Gastrocnemius medialis (tissue), 4 donors: ENCODE data around the gene PACS1. TPM values are rescaled to one million over a fixed set of nuclear protein-coding genes. Genes with fewer than 3 reads are reported as not detected.
A peak's percentile ranks its signal among the peaks of the same experiment; 100 is the strongest.

Source experiments
- ATAC-seq, 2 donors: fragments of 150-250 bp; one replicate each; pipeline ENCODE4 v1.9.1; 2016
- DNase-seq, 2 donors: peaks; one replicate each; pipeline ENCODE4 v3.0.0-alpha.2; 2019
- H3K27ac ChIP-seq, 4 donors: fragments of 200-600 bp; sonication (generic); 1 replicate in 1 of 4; 2 replicates in 3 of 4; pipeline ENCODE4 v1.5.1; 2016 to 2018; ENCODE audit warnings: mild to moderate bottlenecking in 2 of 4, moderate library complexity in 1 of 4
- H3K27me3 ChIP-seq, 3 donors: fragments of 200-600 bp; sonication (generic) in 2 of 3; 1 replicate in 1 of 3; 2 replicates in 2 of 3; pipeline versions ENCODE4 v1.5.1 to v1.6.0; 2016 to 2019; ENCODE audit warnings: mild to moderate bottlenecking in 1 of 3, moderate library complexity in 1 of 3
- H3K36me3 ChIP-seq, 2 donors: fragments of 200-600 bp; sonication (generic) in 1 of 2; one replicate each; pipeline ENCODE4 v1.5.1; 2017 to 2018
- H3K4me1 ChIP-seq, 2 donors: fragments of 200-600 bp; sonication (generic) in 1 of 2; one replicate each; pipeline ENCODE4 v1.5.1; 2016 to 2017; ENCODE audit warnings: mild to moderate bottlenecking in 2 of 2
- H3K4me3 ChIP-seq, 4 donors: fragments of 200-600 bp; sonication (generic) in 3 of 4; 1 replicate in 1 of 4; 2 replicates in 3 of 4; pipeline ENCODE4 v1.5.1; 2016 to 2019; ENCODE audit warnings: mild to moderate bottlenecking in 2 of 4
- H3K9me3 ChIP-seq, 3 donors: fragments of 200-600 bp; sonication (generic) in 2 of 3; 1 replicate in 1 of 3; 2 replicates in 2 of 3; pipeline ENCODE4 v1.5.1; 2016 to 2019
- POLR2A ChIP-seq, 2 donors: fragments of 450-650 bp; IDR thresholded peaks; one replicate each; pipeline ENCODE4 v1.6.1; 2017; ENCODE audit warnings: antibody characterized with exemption in 2 of 2, mild to moderate bottlenecking in 2 of 2, moderate library complexity in 2 of 2
- in situ Hi-C, 4 donors: fragments of 200-750 bp; cut with MboI; loops; one replicate each; pipeline versions ENCODE4 v1.15.0 to v1.8.0; 2017; ENCODE audit warnings: low sequenced_read_pairs in 4 of 4
- intact Hi-C: fragments of 100-400 bp; cut with DNase I; formaldehyde crosslinking; loops from one replicate; pipeline ENCODE4 v1.15.1; 2023; ENCODE audit warnings: low total_unique reads
- total RNA-seq, 4 donors: library from RNA; depleted of rRNA; stranded (reverse); fragments of >200 nt; gene quantifications; one replicate each; pipeline versions ENCODE4 v1.1.0 to v1.2.3, GENCODE V29; 2016
- TF ChIP-seq, protein P1 (sequence below), 5 experiments: fragments of 450-650 bp in 3 of 5; fragments of 200-600 bp in 2 of 5; sonication (generic) in 2 of 5; IDR thresholded peaks in 4 of 5; conservative IDR thresholded peaks in 1 of 5; 1 replicate in 4 of 5; 2 replicates in 1 of 5; pipeline ENCODE4 v1.5.1; 2016 to 2019; ENCODE audit warnings: antibody characterized with exemption in 5 of 5, mild to moderate bottlenecking in 3 of 5, moderate library complexity in 3 of 5

The PACS1 gene
- total RNA-seq, 4 donors from 2014 or later: 6.6 to 20.4 (median 16.9) TPM

GRCh38 chr11:66068154-66068821, 1.8 kb upstream of the PACS1 start:
- peak; percentile 21 to 55 for DNase-seq
- no peak overlapping the region for H3K4me3 ChIP-seq
- in situ Hi-C loops (no loop called here), intact Hi-C loops (loop anchor here (2.0 kb wide), 1 partner anchor 15 kb away; the partner anchor contains the start of gene SF3B2)
- H3K9me3 ChIP-seq: no peaks in the 10 kb centered on the region
- H3K4me1 ChIP-seq: peaks cover 21 to 26% of the 10 kb centered on the region in 2 donors
- H3K27me3 ChIP-seq: no peaks in the 10 kb centered on the region
- H3K27ac ChIP-seq: peak overlapping the region; percentile 83 to 91 (median 84)
- ATAC-seq: peak in 1 of 2 donors; percentile 52
- H3K36me3 ChIP-seq: peaks cover 0 to 43% of the 10 kb centered on the region in 2 donors
- TF ChIP-seq, protein P1, sequence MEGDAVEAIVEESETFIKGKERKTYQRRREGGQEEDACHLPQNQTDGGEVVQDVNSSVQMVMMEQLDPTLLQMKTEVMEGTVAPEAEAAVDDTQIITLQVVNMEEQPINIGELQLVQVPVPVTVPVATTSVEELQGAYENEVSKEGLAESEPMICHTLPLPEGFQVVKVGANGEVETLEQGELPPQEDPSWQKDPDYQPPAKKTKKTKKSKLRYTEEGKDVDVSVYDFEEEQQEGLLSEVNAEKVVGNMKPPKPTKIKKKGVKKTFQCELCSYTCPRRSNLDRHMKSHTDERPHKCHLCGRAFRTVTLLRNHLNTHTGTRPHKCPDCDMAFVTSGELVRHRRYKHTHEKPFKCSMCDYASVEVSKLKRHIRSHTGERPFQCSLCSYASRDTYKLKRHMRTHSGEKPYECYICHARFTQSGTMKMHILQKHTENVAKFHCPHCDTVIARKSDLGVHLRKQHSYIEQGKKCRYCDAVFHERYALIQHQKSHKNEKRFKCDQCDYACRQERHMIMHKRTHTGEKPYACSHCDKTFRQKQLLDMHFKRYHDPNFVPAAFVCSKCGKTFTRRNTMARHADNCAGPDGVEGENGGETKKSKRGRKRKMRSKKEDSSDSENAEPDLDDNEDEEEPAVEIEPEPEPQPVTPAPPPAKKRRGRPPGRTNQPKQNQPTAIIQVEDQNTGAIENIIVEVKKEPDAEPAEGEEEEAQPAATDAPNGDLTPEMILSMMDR (IDR thresholded peaks at IDR 0.05 in 4 of 5, conservative IDR thresholded peaks at IDR 0.05 in 1 of 5): peak; percentile 67 to 90 (median 84)
- TF ChIP-seq POLR2A (IDR thresholded peaks at IDR 0.05): no peak

DNA sequence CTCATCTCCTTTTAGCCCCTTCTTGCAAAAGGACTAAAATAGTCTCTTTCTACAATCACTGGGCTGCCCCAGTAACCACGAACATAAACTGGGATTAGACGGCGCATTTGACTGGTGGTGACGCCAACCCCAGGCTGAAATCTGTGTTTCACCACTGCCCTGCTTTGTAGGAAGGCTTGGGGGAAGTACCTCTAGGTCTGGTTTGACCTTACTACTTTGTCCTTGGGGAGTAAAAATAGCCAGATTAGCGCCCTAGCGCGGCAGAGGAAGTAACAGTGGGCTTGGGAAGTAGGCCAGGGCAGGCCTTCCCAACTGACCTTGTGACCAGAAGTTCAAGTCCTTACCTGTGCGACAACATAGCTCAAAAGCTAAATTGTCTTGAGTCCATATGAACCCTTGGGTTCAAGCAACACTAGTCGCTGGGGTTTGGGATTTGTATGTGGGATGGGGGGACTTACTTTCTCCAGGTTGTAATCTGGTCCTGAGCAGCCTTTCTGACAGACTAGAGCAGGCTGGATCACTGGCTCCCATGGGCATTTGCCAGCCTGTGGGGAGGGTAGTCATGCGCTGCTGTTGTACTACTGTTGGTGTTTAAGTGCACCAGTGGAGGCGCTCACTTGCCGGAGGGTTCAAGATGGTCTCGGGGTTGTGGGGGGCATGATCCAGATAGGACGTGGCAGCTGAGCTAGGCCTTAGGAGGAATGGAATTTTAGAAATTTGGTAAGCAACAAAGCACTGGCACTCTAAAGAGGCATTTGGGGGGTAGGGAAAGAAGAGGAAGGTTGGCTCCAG, 953 bp upstream of the PACS1 start:
- DNase-seq (peak; percentile 50 to 73), ATAC-seq (peak; percentile 46 to 55)
- Histone ChIP-seq H3K36me3 (peaks cover 0 to 35% of the 10 kb centered on the region in 2 donors), H3K4me1 (peaks cover 21 to 26% of the 10 kb centered on the region in 2 donors), H3K27me3 (no peaks in the 10 kb centered on the region), H3K27ac (peak overlapping the region; percentile 83 to 91 (median 84)), H3K4me3 (peak overlapping the region; percentile 67 to 93 (median 78)), H3K9me3 (no peaks in the 10 kb centered on the region)
- TF ChIP-seq POLR2A (IDR thresholded peaks at IDR 0.05): no peak
- intact Hi-C loops: loop anchor here (2.0 kb wide), 1 partner anchor 16 kb away; the partner anchor contains the start of gene SF3B2
- in situ Hi-C loops: no loop called here

GRCh38 chr11:66070604-66071380, 720 bp downstream of the PACS1 start:
- Histone ChIP-seq H3K27me3 (no peaks in the 10 kb centered on the region), H3K4me1 (peaks cover 21 to 26% of the 10 kb centered on the region in 2 donors), H3K27ac (peak overlapping the region; percentile 80 to 86 (median 84)), H3K36me3 (peaks cover 0 to 22% of the 10 kb centered on the region in 2 donors), H3K4me3 (peak overlapping the region; percentile 67 to 84 (median 75)), H3K9me3 (no peaks in the 10 kb centered on the region)
- intact Hi-C loops: no loop called here
- DNase-seq (peak; percentile 15 to 31), ATAC-seq (peak; percentile 20 to 35)
- in situ Hi-C loops: no loop called here
- TF ChIP-seq, protein P1 (IDR thresholded peaks at IDR 0.05 in 4 of 5, conservative IDR thresholded peaks at IDR 0.05 in 1 of 5): no peak
- no peak for TF ChIP-seq POLR2A (IDR thresholded peaks at IDR 0.05)

- Histone ChIP-seq H3K27me3 (no peaks in the 10 kb centered on the region), H3K27ac (peak overlapping the region; percentile 80 to 86 (median 84)), H3K4me1 (peaks cover 21 to 26% of the 10 kb centered on the region in 2 donors), H3K4me3 (peak overlapping the region; percentile 67 to 84 (median 75)), H3K9me3 (no peaks in the 10 kb centered on the region), H3K36me3 (peaks cover 0 to 17% of the 10 kb centered on the region in 2 donors)
- intact Hi-C loops: no loop called here
- no peak for TF ChIP-seq POLR2A (IDR thresholded peaks at IDR 0.05)
- TF ChIP-seq, protein P1 (IDR thresholded peaks at IDR 0.05 in 4 of 5, conservative IDR thresholded peaks at IDR 0.05 in 1 of 5): no peak
- no peak for ATAC-seq
- in situ Hi-C loops: no loop called here
- DNase-seq: no peak
Observed at GRCh38 chr11:66071381-66071801, 1.3 kb downstream of the PACS1 start.
